HG03097 (cell line): ENCODE measurements around the gene ZNF775.

ENCODE experiments used
- ATAC-seq: cut with Tn5 transposase; IDR thresholded peaks from one replicate; pipeline ENCODE4 v1.9.1; 2021; ENCODE audit not compliant: unreplicated experiment, low FRiP score

ZNF775 gene

GRCh38 chr7:150432915-150433892 lies 54.1 kb downstream of the ZNF775 start:
- peak; percentile 28 for ATAC-seq

- ATAC-seq = no peak
Observed at GRCh38 chr7:150434240-150434639, 55.1 kb downstream of the ZNF775 start.

- ATAC-seq = no peak
Observed at GRCh38 chr7:150435047-150435389, 55.9 kb downstream of the ZNF775 start.

GRCh38 chr7:150435390-150436073 lies 56.4 kb downstream of the ZNF775 start:
- peak; percentile 83 for ATAC-seq

- ATAC-seq = no peak
Observed at GRCh38 chr7:150439967-150440366, 60.8 kb downstream of the ZNF775 start.

- no peak for ATAC-seq
Observed at GRCh38 chr7:150441524-150441923, 62.4 kb downstream of the ZNF775 start.

- ATAC-seq = no peak
Observed at GRCh38 chr7:150442811-150443210, 63.7 kb downstream of the ZNF775 start.

- ATAC-seq = no peak
Observed at GRCh38 chr7:150443793-150444540, 64.8 kb downstream of the ZNF775 start.

GRCh38 chr7:150444674-150445365 lies 65.7 kb downstream of the ZNF775 start:
- ATAC-seq = no peak

- no peak for ATAC-seq
Observed at GRCh38 chr7:150446288-150446938, 67.3 kb downstream of the ZNF775 start.
